Transverse colon (tissue), 4 donors: ENCODE results near the gene GLDC. TPM values are rescaled to one million over a fixed set of nuclear protein-coding genes. Genes with fewer than 3 reads are reported as not detected.

Source experiments
- DNase-seq: peaks from one replicate; pipeline ENCODE4 v3.0.0-alpha.2; 2019
- H3K27ac ChIP-seq, 4 donors: fragments of 200-600 bp; sonication (generic); 2 replicates each; pipeline ENCODE4 v1.5.1; 2016 to 2018; ENCODE audit warnings: inconsistent platforms in 4 of 4
- H3K27me3 ChIP-seq: fragments of 200-600 bp; sonication (generic); 2 replicates; pipeline ENCODE4 v1.5.1; 2017; ENCODE audit warnings: inconsistent platforms
- H3K36me3 ChIP-seq, 4 donors: fragments of 200-600 bp; sonication (generic); 2 replicates each; pipeline ENCODE4 v1.5.1; 2017 to 2019; ENCODE audit warnings: inconsistent platforms in 4 of 4
- H3K4me1 ChIP-seq, 4 donors: fragments of 200-600 bp; sonication (generic); 2 replicates each; pipeline ENCODE4 v1.5.1; 2017 to 2020; ENCODE audit warnings: inconsistent platforms in 4 of 4
- H3K4me3 ChIP-seq, 4 donors: fragments of 200-600 bp; sonication (generic); 1 replicate in 1 of 4; 2 replicates in 3 of 4; pipeline versions ENCODE4 v1.5.1 to v1.6.1; 2017 to 2019; ENCODE audit warnings: inconsistent platforms in 4 of 4
- H3K9me3 ChIP-seq, 2 donors: fragments of 200-600 bp; sonication (generic); 2 replicates each; pipeline ENCODE4 v1.5.1; 2017 to 2019; ENCODE audit warnings: inconsistent platforms in 2 of 2
- EP300 ChIP-seq: sonication (generic); formaldehyde crosslinking; IDR thresholded peaks from one replicate; pipeline ENCODE4 v1.6.1; 2017; ENCODE audit warnings: antibody characterized with exemption, low read depth
- POLR2A ChIP-seq: fragments of 450-650 bp; IDR thresholded peaks from one replicate; pipeline ENCODE4 v1.6.1; 2016; ENCODE audit warnings: antibody characterized with exemption, mild to moderate bottlenecking, moderate library complexity
- POLR2AphosphoS5 ChIP-seq, 3 donors: sonication (generic); formaldehyde crosslinking; IDR thresholded peaks; one replicate each; pipeline ENCODE4 v1.6.1; 2016; ENCODE audit warnings: antibody characterized with exemption in 3 of 3
- WGBS, 2 donors: methylation state at CpG; one replicate each; pipeline ENCODE4 v1.1.5; 2018; ENCODE audit warnings: low coverage in 1 of 2; 5-methylcytosine and 5-hydroxymethylcytosine counted together
- in situ Hi-C, 4 donors: fragments of 200-750 bp; cut with MboI; loops; one replicate each; pipeline versions ENCODE4 v1.15.0 to v1.15.1; 2017; ENCODE audit warnings: low sequenced_read_pairs in 3 of 4, low pct_ligation_motif_present in 1 of 4, low pct_unique_long_range_greater_than_20kb in 1 of 4
- intact Hi-C: fragments of 100-400 bp; cut with DNase I; formaldehyde crosslinking; loops from one replicate; pipeline ENCODE4 v1.15.1; 2023; ENCODE audit warnings: low total_unique reads
- total RNA-seq, 4 donors: library from RNA; depleted of rRNA; stranded (reverse); fragments of >200 nt; gene quantifications; one replicate each; pipeline ENCODE4 v1.1.0, GENCODE V29; 2016
- TF ChIP-seq, protein P1 (sequence below), 5 experiments: fragments of 200-600 bp in 3 of 5; fragments of 450-650 bp in 2 of 5; sonication (generic) in 3 of 5; IDR thresholded peaks; 1 replicate in 2 of 5; 2 replicates in 3 of 5; pipeline ENCODE4 v1.5.1; 2016 to 2017; ENCODE audit warnings: antibody characterized with exemption in 5 of 5, inconsistent platforms in 3 of 5, mild to moderate bottlenecking in 2 of 5, moderate library complexity in 1 of 5

The GLDC gene
- total RNA-seq, 4 donors from 2014 or later: 0.41 to 70.7 (median 2.4) TPM; not detected in 1

DNA sequence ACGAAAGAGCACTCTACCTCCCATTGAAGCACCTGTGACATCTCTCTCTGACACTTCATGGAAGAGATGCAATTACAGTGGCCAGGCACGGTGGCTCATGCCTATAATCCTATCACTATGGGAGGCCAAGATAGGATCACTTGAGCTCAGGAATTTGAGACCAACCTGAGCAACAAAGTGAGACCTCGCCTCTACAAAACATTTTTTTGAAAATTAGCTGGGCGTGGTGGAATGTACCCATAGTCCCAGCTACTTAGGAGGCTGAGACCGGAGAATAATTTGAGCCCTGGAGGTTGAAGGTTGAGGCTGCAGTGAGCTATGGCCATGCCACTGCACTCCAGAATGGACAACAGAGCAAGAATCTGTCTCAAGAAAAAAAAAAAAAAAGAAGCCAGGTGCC is 45.5 kb downstream of the GLDC start:
- Histone ChIP-seq H3K4me1 (no peaks in the 10 kb centered on the region), H3K27me3 (no peaks in the 10 kb centered on the region), H3K9me3 (no peaks in the 10 kb centered on the region), H3K27ac (no peak overlapping the region), H3K36me3 (no peaks in the 10 kb centered on the region), H3K4me3 (no peak overlapping the region)
- in situ Hi-C loops (no loop called here), intact Hi-C loops (no loop called here)
- TF ChIP-seq, protein P1, sequence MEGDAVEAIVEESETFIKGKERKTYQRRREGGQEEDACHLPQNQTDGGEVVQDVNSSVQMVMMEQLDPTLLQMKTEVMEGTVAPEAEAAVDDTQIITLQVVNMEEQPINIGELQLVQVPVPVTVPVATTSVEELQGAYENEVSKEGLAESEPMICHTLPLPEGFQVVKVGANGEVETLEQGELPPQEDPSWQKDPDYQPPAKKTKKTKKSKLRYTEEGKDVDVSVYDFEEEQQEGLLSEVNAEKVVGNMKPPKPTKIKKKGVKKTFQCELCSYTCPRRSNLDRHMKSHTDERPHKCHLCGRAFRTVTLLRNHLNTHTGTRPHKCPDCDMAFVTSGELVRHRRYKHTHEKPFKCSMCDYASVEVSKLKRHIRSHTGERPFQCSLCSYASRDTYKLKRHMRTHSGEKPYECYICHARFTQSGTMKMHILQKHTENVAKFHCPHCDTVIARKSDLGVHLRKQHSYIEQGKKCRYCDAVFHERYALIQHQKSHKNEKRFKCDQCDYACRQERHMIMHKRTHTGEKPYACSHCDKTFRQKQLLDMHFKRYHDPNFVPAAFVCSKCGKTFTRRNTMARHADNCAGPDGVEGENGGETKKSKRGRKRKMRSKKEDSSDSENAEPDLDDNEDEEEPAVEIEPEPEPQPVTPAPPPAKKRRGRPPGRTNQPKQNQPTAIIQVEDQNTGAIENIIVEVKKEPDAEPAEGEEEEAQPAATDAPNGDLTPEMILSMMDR (IDR thresholded peaks at IDR 0.05): no peak
- TF ChIP-seq POLR2A (no peak), POLR2AphosphoS5 (IDR thresholded peaks at IDR 0.05) (no peak), EP300 (no peak)
- no peak for DNase-seq
- WGBS, 2 donors: 95 to 100% methylated on average over 3 to 5 of the region's 5 CpGs

DNA sequence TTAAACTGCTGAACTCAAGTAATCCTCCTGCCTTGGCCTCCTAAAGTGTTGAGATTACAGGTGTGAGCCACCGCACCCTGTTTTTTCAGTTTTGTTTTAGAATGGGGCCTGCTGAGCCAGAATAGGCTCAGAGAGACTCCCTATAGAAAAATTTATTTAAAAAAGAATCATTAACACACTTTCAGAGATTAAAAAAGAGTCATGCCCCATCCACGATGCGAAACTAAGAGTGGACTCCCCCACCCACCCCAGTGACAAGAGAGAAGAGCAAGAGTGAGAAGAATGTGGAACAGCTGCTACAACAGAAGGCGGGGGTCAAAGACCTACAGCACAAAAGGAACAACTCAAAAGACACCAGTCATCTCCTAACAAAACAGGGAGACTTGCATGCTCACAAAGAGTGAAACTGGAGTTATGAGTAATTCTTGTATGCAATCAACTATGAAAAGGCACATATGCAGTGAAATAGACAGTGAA is 47.2 kb downstream of the GLDC start:
- Histone ChIP-seq H3K4me1 (no peaks in the 10 kb centered on the region), H3K4me3 (no peak overlapping the region), H3K27me3 (no peaks in the 10 kb centered on the region), H3K9me3 (no peaks in the 10 kb centered on the region), H3K27ac (no peak overlapping the region), H3K36me3 (no peaks in the 10 kb centered on the region)
- WGBS, 2 donors: 59 to 82% methylated on average over 2 to 4 of the region's 4 CpGs
- no peak for DNase-seq
- intact Hi-C loops: no loop called here
- in situ Hi-C loops: loop anchor here in 1 of 4 donors (25.0 kb wide), 1 partner anchor 139 kb away; no protein-coding TSS in a partner anchor
- TF ChIP-seq EP300: no peak
- no peak for TF ChIP-seq POLR2A
- no peak for TF ChIP-seq POLR2AphosphoS5 (IDR thresholded peaks at IDR 0.05)
- TF ChIP-seq, protein P1 (IDR thresholded peaks at IDR 0.05): no peak

DNA sequence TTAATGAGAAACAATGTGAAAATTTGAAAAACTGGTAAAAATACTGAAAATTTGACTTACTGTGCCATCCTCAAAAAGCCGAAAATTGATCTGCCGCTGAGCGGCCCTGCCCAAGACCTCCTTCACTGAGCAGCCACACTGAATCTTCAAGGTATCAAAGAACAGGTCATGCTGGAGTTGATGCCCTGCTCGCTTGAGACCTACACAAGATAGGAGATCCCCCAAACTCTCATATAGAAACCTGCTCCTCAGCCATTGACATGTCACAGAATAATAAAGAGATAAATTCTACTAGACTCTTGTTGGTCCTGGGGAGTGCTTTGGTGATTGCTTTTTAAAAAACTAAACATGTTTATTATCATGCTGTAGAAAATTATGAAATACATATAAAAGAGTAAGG is 52.7 kb downstream of the GLDC start:
- Histone ChIP-seq H3K27me3 (no peaks in the 10 kb centered on the region), H3K27ac (no peak overlapping the region), H3K4me3 (no peak overlapping the region), H3K4me1 (no peaks in the 10 kb centered on the region), H3K36me3 (no peaks in the 10 kb centered on the region), H3K9me3 (no peaks in the 10 kb centered on the region)
- intact Hi-C loops (no loop called here), in situ Hi-C loops (loop anchor here in 1 of 4 donors (25.0 kb wide), 1 partner anchor 145 kb away; no protein-coding TSS in a partner anchor)
- TF ChIP-seq POLR2A (no peak), EP300 (no peak), POLR2AphosphoS5 (IDR thresholded peaks at IDR 0.05) (no peak)
- TF ChIP-seq, protein P1 (IDR thresholded peaks at IDR 0.05): no peak
- 88 to 96% methylated on average over 4 of the region's 4 CpGs for WGBS, 2 donors
- no peak for DNase-seq

DNA sequence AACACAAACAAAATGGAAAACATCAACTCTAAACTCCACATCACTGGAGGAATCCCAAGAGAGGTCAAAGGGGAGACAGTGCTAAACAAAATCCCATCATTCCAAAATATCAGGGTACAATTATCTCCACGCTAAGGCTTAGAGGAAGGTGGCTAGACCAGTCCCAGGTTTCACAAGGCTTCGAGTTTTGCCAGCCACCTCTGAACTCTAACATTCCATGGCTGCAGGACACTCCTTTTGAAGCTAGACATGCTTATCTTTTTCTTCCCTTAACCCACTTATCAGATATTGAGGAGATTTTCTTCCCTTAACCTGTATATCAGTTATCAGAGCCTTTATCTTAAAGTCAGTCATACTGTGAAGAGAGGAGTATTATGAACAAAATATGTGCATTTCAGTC is 53.3 kb downstream of the GLDC start:
- in situ Hi-C loops: loop anchor here in 1 of 4 donors (25.0 kb wide), 1 partner anchor 145 kb away; no protein-coding TSS in a partner anchor

More for the DNA sequence above, 53.3 kb downstream of the GLDC start:
- Histone ChIP-seq H3K27me3 (no peaks in the 10 kb centered on the region), H3K27ac (no peak overlapping the region), H3K9me3 (no peaks in the 10 kb centered on the region), H3K4me3 (no peak overlapping the region), H3K4me1 (no peaks in the 10 kb centered on the region), H3K36me3 (no peaks in the 10 kb centered on the region)
- WGBS, 2 donors: 67 to 74% methylated on average over 2 of the region's 2 CpGs
- intact Hi-C loops: no loop called here
- TF ChIP-seq, protein P1 (IDR thresholded peaks at IDR 0.05): no peak
- TF ChIP-seq POLR2AphosphoS5 (IDR thresholded peaks at IDR 0.05) (no peak), POLR2A (no peak), EP300 (no peak)
- no peak for DNase-seq
